Muscle layer of colon (tissue), 2 donors: Measurements from ENCODE around the gene DSTYK.

ENCODE experiments used
- H3K27ac ChIP-seq: one replicate; pipeline ENCODE4 v1.7.0; 2013; ENCODE audit warnings: low read depth, mild to moderate bottlenecking, low read length, moderate library complexity
- H3K27me3 ChIP-seq, 2 donors: one replicate each; pipeline ENCODE4 v1.7.0; 2013; ENCODE audit warnings: low read length in 2 of 2, mild to moderate bottlenecking in 2 of 2; ENCODE audit not compliant: insufficient read depth in 2 of 2, control insufficient read depth in 1 of 2
- H3K36me3 ChIP-seq: one replicate; pipeline ENCODE4 v1.7.0; 2013; ENCODE audit warnings: mild to moderate bottlenecking, low read length; ENCODE audit not compliant: insufficient read depth
- H3K4me1 ChIP-seq: one replicate; pipeline ENCODE4 v1.7.0; 2013; ENCODE audit warnings: mild to moderate bottlenecking, low read length; ENCODE audit not compliant: insufficient read depth
- H3K4me3 ChIP-seq, 2 donors: one replicate each; pipeline ENCODE4 v1.7.0; 2013; ENCODE audit warnings: low read length in 2 of 2, low read depth in 1 of 2, mild to moderate bottlenecking in 1 of 2, moderate library complexity in 1 of 2
- H3K9ac ChIP-seq: one replicate; pipeline ENCODE4 v1.7.0; 2013; ENCODE audit warnings: low read length
- H3K9me3 ChIP-seq: one replicate; pipeline ENCODE4 v1.7.0; 2013; ENCODE audit warnings: mild to moderate bottlenecking, low read length
- donor health status: abdominal sarcoma.
- donor health status: Adenocarcinoma of cecum.

The DSTYK gene

GRCh38 chr1:205140113-205140512 is 71.4 kb downstream of the DSTYK start:
- Histone ChIP-seq H3K27me3 (no peaks in the 10 kb centered on the region), H3K36me3 (no peaks in the 10 kb centered on the region), H3K4me3 (no peak overlapping the region), H3K9me3 (no peaks in the 10 kb centered on the region), H3K9ac (no peak overlapping the region), H3K4me1 (peaks cover 6% of the 10 kb centered on the region), H3K27ac (no peak overlapping the region)

- Histone ChIP-seq H3K9ac (no peak overlapping the region), H3K27me3 (no peaks in the 10 kb centered on the region), H3K36me3 (no peaks in the 10 kb centered on the region), H3K27ac (no peak overlapping the region), H3K4me3 (no peak overlapping the region), H3K4me1 (peaks cover 6% of the 10 kb centered on the region), H3K9me3 (no peaks in the 10 kb centered on the region)
Measured at GRCh38 chr1:205137901-205138300, 73.6 kb downstream of the DSTYK start.

GRCh38 chr1:205133287-205133686 is 78.2 kb downstream of the DSTYK start:
- no peaks in the 10 kb centered on the region for H3K9me3 ChIP-seq
- no peaks in the 10 kb centered on the region for H3K27me3 ChIP-seq
- no peaks in the 10 kb centered on the region for H3K4me1 ChIP-seq
- H3K4me3 ChIP-seq = no peak overlapping the region
- H3K9ac ChIP-seq = no peak overlapping the region
- H3K27ac ChIP-seq = no peak overlapping the region
- H3K36me3 ChIP-seq = no peaks in the 10 kb centered on the region

GRCh38 chr1:205129447-205130029 is 82.0 kb downstream of the DSTYK start:
- H3K36me3 ChIP-seq = no peaks in the 10 kb centered on the region
- H3K9me3 ChIP-seq = no peaks in the 10 kb centered on the region
- H3K9ac ChIP-seq = no peak overlapping the region
- H3K4me1 ChIP-seq = no peaks in the 10 kb centered on the region
- no peak overlapping the region for H3K27ac ChIP-seq
- H3K4me3 ChIP-seq = no peak overlapping the region
- no peaks in the 10 kb centered on the region for H3K27me3 ChIP-seq

GRCh38 chr1:205128050-205128449 is 83.5 kb downstream of the DSTYK start:
- H3K9ac ChIP-seq = no peak overlapping the region
- H3K27ac ChIP-seq = no peak overlapping the region
- no peaks in the 10 kb centered on the region for H3K36me3 ChIP-seq
- H3K4me3 ChIP-seq = no peak overlapping the region
- no peaks in the 10 kb centered on the region for H3K27me3 ChIP-seq
- no peaks in the 10 kb centered on the region for H3K9me3 ChIP-seq
- peaks cover 1% of the 10 kb centered on the region for H3K4me1 ChIP-seq

GRCh38 chr1:205127646-205128045 is 83.9 kb downstream of the DSTYK start:
- H3K4me3 ChIP-seq = no peak overlapping the region
- H3K27ac ChIP-seq = no peak overlapping the region
- no peak overlapping the region for H3K9ac ChIP-seq
- no peaks in the 10 kb centered on the region for H3K36me3 ChIP-seq
- no peaks in the 10 kb centered on the region for H3K9me3 ChIP-seq
- H3K27me3 ChIP-seq = no peaks in the 10 kb centered on the region
- peaks cover 5% of the 10 kb centered on the region for H3K4me1 ChIP-seq

- H3K4me3 ChIP-seq = no peak overlapping the region
- H3K27ac ChIP-seq = no peak overlapping the region
- H3K9ac ChIP-seq = no peak overlapping the region
- no peaks in the 10 kb centered on the region for H3K36me3 ChIP-seq
- peaks cover 23% of the 10 kb centered on the region for H3K4me1 ChIP-seq
- H3K27me3 ChIP-seq = no peaks in the 10 kb centered on the region
- no peaks in the 10 kb centered on the region for H3K9me3 ChIP-seq
Measured at GRCh38 chr1:205124726-205125125, 86.8 kb downstream of the DSTYK start.

GRCh38 chr1:205122489-205122882 is 89.0 kb downstream of the DSTYK start:
- Histone ChIP-seq H3K9ac (peak overlapping the region; percentile 98), H3K4me3 (peak overlapping the region; percentile 59 to 93), H3K36me3 (no peaks in the 10 kb centered on the region), H3K4me1 (peaks cover 28% of the 10 kb centered on the region), H3K27me3 (no peaks in the 10 kb centered on the region), H3K9me3 (no peaks in the 10 kb centered on the region), H3K27ac (peak overlapping the region; percentile 97)

- Histone ChIP-seq H3K9ac (peak within 1 kb of the TSS; percentile 98), H3K4me1 (peaks cover 28% of the 10 kb centered on the region)
Measured at GRCh38 chr1:205121660-205122488, 89.6 kb downstream of the DSTYK start, which contains the start of gene RBBP5. RBBP5 (minus strand) TSS chr1:205121978; CDS start chr1:205121873, 105 bp downstream.

GRCh38 chr1:205118752-205119151 is 92.8 kb downstream of the DSTYK start:
- Histone ChIP-seq H3K4me1 (peaks cover 28% of the 10 kb centered on the region), H3K9me3 (no peaks in the 10 kb centered on the region), H3K36me3 (peaks cover 9% of the 10 kb centered on the region), H3K9ac (no peak overlapping the region), H3K27me3 (no peaks in the 10 kb centered on the region), H3K4me3 (no peak overlapping the region), H3K27ac (no peak overlapping the region)

More at GRCh38 chr1:205121660-205122488, 89.6 kb downstream of the DSTYK start, which contains the start of gene RBBP5:
- peak within 1 kb of the TSS; percentile 93 to 99 for H3K4me3 ChIP-seq
- H3K27ac ChIP-seq = peak within 1 kb of the TSS; percentile 97
- H3K9me3 ChIP-seq = no peaks in the 10 kb centered on the region
- H3K27me3 ChIP-seq = no peaks in the 10 kb centered on the region
- no peaks in the 10 kb centered on the region for H3K36me3 ChIP-seq

GRCh38 chr1:205111354-205111753 is 100.1 kb downstream of the DSTYK start:
- H3K9me3 ChIP-seq = no peaks in the 10 kb centered on the region
- peaks cover 16% of the 10 kb centered on the region for H3K36me3 ChIP-seq
- H3K4me3 ChIP-seq = no peak overlapping the region
- no peak overlapping the region for H3K9ac ChIP-seq
- no peak overlapping the region for H3K27ac ChIP-seq
- no peaks in the 10 kb centered on the region for H3K4me1 ChIP-seq
- no peaks in the 10 kb centered on the region for H3K27me3 ChIP-seq
